HG03342 (cell line): ENCODE results near the gene FKRP.
A peak's percentile ranks its signal among the peaks of the same experiment; 100 is the strongest.

Experiments
- ATAC-seq: cut with Tn5 transposase; IDR thresholded peaks from one replicate; pipeline ENCODE4 v1.9.1; 2021; ENCODE audit warnings: mild to moderate bottlenecking, moderate library complexity; ENCODE audit not compliant: unreplicated experiment

The FKRP gene

DNA sequence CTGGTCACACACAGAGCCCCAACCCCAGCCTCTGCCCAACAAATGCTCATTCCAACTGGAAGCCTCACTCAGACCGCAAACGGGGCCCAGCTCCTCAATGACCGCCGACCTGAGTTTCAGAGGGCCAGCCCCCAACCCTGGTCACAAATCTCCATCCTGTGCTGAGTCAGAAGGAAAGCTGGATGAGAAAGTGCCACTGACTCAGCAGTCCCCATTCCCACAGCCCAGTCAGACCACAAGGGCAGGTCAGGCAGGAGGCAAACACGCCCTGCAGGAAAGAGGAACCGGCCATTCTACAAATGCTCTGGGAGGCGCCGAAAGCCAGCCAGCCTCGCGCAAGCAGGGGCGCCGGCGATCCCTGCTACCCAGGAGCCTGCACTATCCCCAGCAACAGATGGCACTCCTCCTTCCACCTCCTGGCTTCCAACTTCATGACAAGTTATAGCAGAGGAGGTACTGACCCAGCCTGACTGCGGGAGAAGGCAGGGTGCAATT lies 14.8 kb upstream of the FKRP start:
- ATAC-seq, result no peak

DNA sequence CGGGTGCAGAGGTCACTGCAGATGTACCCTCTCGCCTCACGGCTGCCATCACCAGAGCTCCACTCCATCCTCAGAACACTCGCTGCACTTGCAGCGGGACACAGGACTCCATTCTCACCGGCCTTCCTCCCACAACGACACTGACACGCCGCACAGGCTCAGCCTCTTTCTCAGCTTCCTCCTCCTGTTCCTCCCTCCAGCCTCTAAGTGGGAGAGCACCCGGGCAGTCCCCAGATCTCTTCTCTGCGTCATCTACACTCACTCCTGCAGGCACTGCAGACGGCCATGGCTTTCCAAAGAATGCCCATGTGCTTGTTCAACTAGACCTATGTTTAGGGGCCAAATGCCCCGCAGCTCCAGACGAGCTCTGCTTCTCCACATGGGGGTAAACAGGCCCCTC lies 14.3 kb upstream of the FKRP start:
- no peak for ATAC-seq

DNA sequence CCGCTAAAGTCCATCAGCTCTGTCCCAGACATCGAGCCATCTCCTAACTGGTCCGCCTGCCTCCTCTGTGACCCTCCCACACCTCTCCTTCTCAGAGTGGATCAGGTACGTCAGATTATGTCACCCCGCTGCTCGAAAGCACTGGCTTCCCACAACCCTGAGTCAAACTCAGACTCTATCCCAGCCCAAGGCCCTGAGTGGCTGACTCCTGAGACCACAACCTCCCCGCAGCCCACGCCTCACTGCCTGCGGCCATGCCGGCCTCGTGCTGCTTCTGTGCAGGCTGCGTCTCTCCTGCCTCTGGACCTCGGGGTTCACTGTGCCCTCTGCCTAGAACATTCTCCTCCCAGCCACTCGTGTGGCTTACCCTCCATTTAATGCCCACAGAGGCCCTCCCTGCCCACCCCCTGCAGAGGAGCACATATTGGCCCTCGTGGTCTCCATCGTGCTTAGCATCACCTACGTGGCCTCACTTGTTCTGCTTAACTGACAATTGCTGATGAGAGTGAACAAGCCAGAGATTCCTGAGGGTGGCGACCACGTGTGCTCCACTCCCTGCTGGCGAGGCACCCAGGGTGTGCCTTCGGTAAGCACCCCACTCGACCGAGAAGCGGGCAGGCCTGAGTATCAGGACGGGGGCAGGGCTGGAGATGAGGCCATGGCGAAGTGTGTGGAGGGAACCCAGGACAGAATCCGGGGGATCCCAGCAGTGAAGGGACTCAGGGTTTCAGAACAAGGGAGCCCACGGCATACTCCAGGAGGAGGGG lies 13.5 kb upstream of the FKRP start:
- no peak for ATAC-seq

DNA sequence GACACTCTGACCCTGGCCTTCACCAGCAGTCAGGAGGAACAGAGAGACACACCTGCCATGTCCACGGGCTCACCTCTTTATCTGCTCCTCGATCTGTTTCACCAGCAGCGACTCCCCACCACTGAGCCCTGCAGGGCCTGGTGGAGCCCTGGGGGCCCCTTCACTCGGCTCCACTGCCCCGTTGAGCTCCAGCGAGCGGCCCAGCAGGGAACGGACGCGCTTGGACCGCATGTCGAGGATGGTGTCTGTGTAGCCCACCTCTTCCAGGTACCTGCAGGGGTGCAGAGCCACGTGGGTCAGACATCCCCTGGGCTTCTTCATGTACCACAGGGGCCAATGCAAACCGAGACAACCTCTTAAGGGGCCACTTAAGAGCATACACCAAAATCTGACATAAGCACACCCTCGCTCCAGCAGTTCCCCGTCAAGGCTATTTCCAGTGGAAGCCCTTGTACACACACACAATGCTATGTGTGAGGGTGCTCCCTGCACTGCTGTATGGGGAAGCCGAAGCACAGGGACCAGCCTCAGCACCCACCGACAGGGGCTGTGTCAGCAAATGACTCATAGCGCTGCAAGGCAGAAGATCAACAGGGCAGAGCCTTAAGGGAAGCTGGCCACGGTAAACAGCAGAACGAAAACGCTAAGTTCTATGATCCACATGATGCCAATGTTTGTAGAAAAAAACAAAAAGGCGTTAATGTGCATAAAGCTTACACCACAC lies 12.7 kb upstream of the FKRP start:
- no peak for ATAC-seq

DNA sequence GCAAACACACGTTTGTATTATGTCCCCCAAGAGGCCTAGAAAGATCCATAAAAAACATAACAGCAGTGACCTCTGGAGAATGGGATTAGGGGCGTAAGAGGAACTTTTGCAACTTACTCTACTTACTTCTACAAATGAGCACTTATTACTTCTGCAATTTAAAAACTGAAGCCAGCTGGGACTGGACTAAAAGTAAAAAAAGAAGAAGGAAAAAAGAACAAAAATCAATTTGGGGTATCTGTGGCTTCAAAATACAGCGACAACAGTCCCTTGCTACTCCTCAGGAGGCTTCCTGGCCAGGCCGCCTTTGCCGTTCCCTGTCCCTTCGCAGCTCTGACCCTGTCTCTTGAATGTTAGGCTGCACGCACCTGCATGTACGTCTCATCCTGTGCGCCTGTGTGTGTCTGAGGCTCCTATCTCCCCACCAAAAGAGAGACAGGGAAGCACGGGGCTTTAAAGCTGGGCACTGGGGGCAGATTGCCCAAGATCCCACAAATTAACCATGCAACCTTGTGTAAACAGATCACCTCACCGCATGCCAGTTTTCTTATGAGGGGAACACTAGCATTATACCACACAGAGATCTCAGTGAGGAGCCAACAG lies 12.1 kb upstream of the FKRP start:
- ATAC-seq, result no peak

DNA sequence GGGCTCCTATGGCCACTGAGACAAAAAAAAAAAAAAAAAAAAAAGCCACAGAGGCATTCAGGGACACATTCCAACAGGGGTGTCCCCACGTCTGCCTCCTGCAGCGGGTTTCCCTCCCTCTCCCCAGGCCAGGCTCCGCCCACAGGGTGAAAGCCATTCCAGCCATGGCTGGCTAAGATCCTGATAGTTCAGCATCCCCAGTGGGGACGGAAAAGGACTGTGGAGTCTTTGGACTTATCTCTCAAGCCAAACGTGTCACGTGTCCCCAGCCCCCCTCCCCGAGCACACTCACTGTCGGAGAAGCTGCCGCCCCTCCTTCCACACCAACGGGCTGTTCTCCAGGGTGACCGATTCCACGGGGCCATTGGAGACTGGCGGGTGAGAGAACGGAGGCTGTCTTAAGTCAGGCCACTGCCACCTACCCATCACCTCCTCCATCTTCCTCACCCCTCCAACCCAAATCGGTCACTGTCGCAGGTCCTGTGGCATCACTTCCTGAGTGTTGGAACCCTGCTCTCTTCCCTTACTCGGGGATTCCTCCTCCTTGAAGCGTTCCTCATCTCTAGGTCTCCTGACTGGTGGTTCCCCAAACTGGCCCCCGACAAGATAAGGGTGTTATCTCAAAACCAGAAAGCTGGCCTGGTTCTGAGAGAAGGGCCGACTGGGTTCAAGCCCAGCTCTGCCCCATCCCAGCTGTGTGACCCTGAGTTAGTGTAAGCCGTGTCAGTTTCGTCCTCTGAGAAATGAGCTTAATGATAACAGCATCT lies 9.1 kb upstream of the FKRP start:
- ATAC-seq, result no peak

DNA sequence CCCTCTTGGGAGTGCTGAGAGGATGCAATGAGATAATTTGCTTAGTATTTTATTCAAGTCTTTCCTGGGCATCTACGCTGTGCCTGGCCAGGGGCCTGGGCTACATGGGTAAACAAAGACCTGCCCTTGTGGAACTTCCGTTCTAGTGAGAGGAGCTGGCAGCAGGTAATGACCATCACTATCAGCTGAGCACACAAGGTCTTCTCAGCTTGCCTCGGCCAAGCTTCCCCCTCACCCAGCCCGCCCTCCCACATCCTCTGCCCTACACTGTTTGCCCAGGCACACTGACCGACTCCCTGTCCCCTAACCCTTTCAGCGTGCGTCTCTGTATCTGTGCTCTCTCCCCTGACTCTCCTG lies 8.6 kb upstream of the FKRP start:
- no peak for ATAC-seq

DNA sequence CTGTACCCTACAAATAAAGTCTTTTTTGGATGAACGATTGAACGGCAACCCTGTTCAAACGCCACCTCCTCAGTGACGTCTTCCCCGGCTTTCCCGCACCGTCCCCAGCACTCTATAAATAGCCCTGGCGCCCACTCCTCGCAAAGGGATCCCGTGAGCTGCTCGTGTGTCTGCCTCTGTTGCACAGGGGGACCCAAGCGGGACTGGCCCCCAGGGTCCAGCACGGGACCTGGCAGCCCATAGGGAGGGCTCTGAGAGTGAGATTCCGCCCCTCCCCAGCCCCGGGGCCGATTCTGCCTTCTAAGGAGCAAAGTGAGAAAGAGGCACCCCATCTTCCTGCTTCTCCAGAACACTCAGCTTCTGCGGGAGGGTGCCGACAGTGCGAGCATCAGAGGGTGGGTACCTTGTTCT lies 8.1 kb upstream of the FKRP start:
- no peak for ATAC-seq

DNA sequence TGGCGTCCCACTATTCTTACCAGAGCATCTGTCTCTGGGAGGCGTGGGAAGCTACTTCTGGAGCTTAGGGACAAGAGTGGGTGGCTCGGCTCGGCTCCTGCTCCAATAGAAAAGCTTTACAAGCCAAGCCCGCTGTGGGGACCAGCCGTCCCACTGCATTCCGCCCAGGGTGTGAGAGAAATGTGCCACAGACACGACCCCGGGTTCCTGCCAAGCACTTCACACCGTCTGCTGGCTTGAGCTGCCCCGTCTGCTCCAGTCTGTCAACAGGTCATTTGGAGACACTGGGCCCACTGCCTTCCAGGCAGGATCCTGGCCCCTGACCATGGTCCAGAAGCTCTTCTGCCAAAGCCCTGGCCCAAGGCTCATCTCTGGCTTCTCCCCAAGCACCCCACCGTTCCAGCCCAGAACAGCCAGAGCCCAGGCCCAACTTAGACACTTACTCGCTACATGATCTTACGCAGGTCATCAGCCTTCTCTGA lies 6.5 kb upstream of the FKRP start:
- ATAC-seq, result no peak

DNA sequence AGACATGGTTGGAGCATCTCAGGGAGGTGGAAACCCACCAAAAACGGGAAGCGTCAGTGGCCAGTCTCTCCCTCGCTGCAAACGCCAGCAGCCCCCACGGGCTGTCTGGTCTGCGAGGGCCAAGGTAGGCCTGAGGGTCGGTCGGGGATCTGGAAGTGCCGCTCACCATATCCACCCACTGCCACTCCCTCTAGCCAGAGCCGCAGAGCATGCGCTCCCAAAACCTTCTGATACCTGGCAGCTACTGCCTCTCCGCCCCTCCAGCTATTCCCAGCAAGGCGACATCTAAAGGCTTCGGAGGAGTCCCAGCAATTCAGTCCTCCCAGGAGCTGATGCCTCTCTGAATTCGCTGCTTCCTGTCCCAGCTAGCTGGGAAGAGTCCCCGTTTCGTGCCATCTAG lies 4.4 kb upstream of the FKRP start:
- no peak for ATAC-seq

DNA sequence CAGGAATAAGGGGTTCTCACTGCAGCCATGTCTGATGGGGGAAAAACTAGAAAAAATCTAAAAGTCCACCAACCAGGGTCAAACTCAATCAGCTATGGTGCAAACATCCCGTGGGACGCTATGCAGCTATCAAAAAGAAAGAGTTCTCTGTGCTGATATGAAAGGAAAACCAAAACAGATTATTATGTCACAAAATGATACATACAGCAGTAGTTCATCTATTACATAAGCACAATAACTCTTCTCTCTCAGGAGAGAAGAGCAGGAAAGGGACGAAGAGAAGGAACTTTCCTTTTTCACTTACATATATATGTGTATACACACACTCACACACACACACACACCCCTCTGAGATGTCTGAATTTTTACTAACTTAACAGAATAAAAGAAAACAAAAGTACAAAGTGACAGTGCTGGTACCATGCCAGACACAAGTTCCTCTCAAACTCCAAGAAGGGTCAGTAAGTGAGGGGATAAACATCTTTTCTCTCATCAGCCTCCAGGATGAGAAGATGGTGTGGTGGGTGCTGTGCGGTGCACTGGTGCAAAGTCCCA lies 2.9 kb upstream of the FKRP start:
- no peak for ATAC-seq

DNA sequence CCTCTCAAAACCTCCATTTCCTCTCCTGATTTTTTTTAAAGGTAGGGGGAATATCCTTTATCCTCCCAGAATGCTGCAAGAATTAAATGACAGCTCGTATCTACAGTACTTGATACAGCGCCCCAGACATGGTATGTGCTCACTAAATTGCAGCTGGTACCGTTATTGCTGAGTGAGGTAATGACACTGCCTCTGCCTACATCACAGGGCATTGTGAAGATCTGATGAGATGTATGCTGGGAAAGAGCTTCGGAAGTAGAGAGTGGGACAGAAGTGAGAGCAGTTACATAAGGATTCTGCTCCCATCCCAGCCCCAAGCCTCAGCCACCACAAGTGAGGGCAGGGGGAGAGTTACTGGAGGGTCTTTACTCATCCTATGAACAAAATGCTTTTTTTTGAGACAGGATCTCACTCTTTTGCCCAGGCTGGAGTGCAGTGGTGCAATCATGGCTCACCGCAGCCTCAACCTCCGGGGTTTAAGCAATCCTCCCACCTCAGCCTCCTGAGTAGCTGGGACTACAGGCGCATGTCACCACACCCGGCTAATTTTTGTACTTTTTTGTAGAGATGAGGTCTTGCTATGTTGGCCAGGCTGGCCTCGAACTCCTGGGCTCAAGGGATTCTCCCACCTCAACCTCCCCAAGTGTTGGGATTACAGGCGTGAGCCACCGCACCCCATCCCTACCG lies 1.7 kb upstream of the FKRP start:
- no peak for ATAC-seq

DNA sequence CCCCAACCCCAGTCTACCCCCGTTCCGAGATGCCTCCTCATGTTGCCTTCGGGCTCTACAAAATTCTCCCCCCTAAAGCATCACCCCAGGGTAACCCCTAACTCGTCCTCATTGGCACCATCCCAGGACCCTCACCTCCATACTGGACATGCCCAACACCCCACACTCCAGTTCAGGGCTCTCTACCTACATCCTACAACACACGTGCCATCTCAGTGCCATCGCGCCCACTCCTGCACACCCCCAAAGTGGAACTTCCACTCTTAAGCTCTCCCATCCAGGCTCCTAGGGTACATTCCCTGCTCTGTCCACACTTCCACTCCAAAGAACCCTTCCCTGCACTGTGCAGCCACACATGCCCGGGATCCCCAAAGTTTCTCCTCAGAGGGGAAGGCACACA lies 827 bp upstream of the FKRP start:
- no peak for ATAC-seq

DNA sequence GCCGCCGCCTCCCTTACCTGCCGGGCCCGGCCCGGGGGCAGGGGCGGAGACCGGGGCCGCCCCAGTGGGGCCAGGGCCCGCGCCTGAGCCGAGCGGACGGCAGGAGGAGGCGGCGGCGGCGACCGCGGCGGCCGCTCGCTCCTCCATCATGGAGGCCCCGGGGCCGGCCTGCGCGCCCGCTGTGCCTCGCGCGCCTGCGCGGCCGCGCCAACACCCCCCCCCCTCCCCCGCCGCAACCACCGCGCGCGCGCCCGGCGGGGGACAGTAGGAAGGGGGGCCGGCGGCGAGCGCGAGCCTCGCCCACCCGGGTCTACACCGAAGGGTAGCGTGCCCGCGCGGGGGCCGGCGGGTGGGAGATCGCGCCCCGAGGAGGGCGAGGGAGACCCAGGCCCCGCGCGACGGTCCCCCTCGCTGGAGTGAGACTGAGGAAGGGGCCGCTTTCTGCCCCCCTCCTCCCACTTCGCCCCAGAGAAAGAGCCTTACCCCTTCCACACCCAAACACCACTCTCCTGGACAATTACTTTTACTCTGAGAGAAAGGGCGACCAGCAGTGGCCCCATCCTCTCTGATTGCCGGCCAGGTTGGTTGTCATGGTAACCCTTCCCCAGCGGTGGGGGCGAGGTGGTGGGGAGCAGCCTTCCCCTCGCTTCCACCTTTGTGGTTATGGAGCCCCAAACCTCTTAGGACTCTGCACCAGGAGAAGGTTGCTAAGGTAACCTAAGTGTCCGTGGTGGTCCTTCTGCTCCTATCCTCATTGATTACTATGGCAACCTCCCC lies 612 bp downstream of the FKRP start, which contains the start of gene STRN4:
Gene STRN4, minus strand, starts transcription at position 170 of the 777 bp plus-strand sequence. Its CDS starts 20 bp downstream, at position 150.
- peak; percentile 41 for ATAC-seq

DNA sequence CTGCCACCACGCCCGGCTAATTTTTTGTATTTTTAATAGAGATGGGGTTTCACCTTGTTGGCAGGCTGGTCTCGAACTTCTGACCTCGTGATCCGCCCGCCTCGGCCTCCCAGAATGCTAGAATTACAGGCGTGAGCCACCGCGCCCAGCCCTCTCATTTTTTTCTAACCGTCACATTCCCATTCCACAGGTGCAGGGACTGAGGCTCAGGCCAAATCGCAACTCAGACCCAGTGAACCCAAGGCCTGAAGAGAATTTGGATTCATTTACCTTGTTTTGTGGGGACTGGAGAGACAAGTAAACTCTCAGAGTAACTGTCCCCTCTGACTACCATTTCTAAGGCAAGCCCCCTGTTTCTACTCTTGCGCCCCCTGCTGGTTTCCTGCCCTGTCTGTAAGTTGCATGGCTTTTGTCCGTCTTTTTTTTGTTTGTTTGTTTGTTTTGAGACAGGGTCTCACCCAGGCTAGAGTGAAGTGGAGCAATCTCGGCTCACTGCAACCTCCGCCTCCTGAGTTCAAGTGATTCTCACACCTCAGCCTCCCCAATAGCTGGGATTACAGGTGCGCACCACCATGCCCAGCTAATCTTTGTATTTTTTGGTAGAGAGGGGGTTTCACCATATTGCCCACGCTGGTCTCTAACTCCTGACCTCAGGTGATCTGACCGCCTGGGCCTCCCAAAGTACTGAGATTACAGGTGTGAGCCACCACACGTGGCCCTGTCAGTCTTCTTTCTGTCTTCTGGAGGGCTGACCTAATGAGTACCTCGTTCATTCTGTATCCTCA lies 2.7 kb downstream of the FKRP start:
- no peak for ATAC-seq

DNA sequence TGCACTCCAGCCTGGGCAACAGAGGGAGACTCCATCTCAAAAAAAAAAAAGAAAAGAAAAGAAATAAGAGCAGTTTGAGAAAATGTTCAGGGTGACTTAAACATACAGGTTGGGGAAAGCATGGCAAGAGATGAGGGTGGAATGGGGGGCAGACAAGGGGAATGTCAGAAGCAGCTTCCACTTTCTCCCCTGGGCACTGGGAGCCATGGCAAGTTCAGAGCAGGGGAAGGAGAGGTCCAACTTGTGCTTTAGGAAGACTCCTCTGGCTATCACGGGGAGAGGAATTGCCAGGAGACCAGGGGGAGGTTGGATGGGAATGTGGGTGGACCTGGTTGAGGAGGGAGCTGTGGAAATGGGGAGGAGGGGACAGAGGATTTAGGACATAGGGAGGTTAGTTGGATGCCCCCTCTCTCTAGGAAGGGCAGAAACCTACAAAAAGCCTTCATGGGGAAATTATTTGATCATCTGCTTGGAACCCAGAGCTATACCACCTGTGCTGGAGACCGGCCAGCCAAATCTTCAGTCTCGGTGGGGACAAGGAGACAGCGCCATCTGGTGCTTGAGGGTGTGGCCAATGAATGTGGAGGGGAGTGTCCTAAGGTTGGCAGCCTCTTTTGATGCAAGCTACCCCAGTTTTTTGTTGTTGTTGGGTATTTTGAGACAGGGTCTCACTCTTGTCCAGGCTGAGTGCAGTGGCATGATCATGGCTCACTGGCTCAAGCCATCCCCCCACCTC lies 7.7 kb downstream of the FKRP start:
- peak; percentile 44 for ATAC-seq

DNA sequence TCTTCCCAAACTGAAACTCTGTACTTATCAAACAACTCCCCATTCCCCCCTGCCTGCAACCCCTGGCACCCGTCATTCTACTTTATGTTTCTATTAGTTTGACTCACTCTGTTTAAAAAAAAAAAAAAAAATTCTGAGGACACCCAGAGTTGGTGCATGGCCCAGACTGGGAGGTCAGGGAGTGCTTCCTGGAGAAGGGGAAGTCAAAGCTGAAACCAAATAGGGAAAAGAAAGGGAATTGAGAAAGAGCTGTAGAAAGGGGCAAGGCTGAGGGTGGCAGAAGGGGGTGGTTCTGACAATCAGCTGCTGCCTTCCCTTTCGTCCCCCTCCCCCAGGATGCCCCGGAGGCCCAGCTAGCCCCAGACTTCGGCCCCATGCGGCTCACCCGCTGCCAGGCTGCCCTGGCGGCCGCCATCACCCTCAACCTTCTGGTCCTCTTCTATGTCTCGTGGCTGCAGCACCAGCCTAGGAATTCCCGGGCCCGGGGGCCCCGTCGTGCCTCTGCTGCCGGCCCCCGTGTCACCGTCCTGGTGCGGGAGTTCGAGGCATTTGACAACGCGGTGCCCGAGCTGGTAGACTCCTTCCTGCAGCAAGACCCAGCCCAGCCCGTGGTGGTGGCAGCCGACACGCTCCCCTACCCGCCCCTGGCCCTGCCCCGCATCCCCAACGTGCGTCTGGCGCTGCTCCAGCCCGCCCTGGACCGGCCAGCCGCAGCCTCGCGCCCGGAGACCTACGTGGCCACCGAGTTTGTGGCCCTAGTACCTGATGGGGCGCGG lies 9.4 kb downstream of the FKRP start:
- ATAC-seq, result no peak
